Hepatocyte (in vitro differentiated cells): ENCODE results near the gene DNAJC1.

ENCODE experiments used
- EZH2phosphoT487 ChIP-seq: fragments of 200-600 bp; sonication (generic); IDR thresholded peaks from one replicate; pipeline ENCODE4 v1.6.1; 2018; ENCODE audit warnings: antibody characterized with exemption, mild to moderate bottlenecking, low read depth, moderate library complexity; ENCODE audit not compliant: unreplicated experiment, severe bottlenecking
- TF ChIP-seq, protein P1 (sequence below): fragments of 200-600 bp; sonication (generic); IDR thresholded peaks from 2 replicates; pipeline ENCODE4 v1.5.1; 2016; ENCODE audit warnings: antibody characterized with exemption, mild to moderate bottlenecking; ENCODE audit not compliant: poor library complexity

DNA sequence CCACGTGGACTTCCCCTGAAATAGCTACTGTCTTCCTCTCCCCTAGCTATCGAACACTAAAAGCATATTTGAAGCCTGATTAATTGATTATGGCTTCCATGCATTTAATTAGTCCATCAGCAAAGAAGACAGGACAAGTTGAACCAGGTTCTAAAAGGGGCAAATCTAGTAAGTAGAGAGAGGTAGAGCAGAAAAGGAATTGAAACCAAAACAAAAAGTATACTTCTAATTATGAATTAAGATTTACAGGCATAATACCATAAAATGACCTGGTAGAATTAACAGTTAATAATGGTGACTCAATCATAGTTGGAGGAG, 393 bp upstream of the DNAJC1 start:
- no peak for TF ChIP-seq EZH2phosphoT487
- TF ChIP-seq, protein P1, sequence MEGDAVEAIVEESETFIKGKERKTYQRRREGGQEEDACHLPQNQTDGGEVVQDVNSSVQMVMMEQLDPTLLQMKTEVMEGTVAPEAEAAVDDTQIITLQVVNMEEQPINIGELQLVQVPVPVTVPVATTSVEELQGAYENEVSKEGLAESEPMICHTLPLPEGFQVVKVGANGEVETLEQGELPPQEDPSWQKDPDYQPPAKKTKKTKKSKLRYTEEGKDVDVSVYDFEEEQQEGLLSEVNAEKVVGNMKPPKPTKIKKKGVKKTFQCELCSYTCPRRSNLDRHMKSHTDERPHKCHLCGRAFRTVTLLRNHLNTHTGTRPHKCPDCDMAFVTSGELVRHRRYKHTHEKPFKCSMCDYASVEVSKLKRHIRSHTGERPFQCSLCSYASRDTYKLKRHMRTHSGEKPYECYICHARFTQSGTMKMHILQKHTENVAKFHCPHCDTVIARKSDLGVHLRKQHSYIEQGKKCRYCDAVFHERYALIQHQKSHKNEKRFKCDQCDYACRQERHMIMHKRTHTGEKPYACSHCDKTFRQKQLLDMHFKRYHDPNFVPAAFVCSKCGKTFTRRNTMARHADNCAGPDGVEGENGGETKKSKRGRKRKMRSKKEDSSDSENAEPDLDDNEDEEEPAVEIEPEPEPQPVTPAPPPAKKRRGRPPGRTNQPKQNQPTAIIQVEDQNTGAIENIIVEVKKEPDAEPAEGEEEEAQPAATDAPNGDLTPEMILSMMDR: no peak
